ENCODE measurements around the gene CRB2.

- no peak for TF ChIP-seq CTCF (IDR thresholded peaks at IDR 0.05; ENCODE audit: low read depth, low read length, poor library complexity, severe bottlenecking)
- TF ChIP-seq EZH2phosphoT487 (IDR thresholded peaks at IDR 0.05; ENCODE audit: borderline replicate concordance, low read length) = no peak
Observed at GRCh38 chr9:123335193-123335985, 20.6 kb upstream of the CRB2 start.
